GM12801 (cell line): ENCODE results near the gene ANKRD10.

ENCODE experiments used
- TF ChIP-seq, protein P1 (sequence below): IDR thresholded peaks from one replicate; pipeline ENCODE4 v1.5.1; 2011; ENCODE audit warnings: control low read depth; ENCODE audit not compliant: insufficient read length; ENCODE audit errors: extremely low read depth

ANKRD10 gene

DNA sequence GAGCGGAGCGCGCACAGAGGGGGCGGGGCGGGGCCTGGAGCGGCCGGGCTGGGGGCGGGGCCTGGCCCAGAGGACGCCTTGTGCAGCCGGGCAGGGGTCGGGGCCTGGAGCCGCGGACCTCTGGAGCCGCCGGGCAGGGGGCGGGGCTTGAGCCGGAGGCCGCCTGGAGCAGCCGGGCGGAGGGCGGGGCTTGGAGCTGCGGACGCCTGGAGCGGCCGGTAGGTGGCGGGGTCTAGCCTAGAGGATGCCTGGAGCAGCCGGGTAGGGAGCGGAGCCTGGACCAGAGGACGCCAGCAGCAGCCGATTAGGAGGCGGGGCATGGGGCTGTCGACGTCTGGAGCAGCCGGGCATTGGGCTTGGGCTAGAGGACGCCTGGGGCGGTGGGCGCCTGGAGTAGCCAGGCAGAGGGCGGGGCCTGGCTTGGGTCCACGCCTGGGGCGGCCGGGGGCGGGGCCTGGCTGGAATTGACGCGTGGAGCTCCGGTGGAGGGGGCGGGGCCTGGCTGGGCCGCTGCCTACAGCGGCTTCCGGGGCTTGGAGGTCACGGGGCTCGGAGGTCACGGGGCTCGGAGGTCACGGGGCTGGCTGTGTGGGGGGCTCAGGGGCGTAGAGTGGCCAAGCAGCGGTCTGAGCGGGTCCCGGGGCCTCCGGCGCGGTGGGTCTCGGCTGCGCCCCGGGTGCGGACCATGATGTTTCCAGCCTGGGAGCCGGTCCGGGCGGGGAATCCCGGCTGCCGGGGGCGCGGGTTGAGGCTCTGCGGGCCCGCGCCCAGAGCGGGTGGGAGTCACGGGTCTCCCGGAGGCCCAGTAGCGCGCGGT is at the start of gene ANKRD10:
Gene ANKRD10, minus strand, starts transcription at position 13 of the 817 bp plus-strand sequence. CDS start 135 bp downstream, outside the sequence.
- TF ChIP-seq, protein P1, sequence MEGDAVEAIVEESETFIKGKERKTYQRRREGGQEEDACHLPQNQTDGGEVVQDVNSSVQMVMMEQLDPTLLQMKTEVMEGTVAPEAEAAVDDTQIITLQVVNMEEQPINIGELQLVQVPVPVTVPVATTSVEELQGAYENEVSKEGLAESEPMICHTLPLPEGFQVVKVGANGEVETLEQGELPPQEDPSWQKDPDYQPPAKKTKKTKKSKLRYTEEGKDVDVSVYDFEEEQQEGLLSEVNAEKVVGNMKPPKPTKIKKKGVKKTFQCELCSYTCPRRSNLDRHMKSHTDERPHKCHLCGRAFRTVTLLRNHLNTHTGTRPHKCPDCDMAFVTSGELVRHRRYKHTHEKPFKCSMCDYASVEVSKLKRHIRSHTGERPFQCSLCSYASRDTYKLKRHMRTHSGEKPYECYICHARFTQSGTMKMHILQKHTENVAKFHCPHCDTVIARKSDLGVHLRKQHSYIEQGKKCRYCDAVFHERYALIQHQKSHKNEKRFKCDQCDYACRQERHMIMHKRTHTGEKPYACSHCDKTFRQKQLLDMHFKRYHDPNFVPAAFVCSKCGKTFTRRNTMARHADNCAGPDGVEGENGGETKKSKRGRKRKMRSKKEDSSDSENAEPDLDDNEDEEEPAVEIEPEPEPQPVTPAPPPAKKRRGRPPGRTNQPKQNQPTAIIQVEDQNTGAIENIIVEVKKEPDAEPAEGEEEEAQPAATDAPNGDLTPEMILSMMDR: no peak

DNA sequence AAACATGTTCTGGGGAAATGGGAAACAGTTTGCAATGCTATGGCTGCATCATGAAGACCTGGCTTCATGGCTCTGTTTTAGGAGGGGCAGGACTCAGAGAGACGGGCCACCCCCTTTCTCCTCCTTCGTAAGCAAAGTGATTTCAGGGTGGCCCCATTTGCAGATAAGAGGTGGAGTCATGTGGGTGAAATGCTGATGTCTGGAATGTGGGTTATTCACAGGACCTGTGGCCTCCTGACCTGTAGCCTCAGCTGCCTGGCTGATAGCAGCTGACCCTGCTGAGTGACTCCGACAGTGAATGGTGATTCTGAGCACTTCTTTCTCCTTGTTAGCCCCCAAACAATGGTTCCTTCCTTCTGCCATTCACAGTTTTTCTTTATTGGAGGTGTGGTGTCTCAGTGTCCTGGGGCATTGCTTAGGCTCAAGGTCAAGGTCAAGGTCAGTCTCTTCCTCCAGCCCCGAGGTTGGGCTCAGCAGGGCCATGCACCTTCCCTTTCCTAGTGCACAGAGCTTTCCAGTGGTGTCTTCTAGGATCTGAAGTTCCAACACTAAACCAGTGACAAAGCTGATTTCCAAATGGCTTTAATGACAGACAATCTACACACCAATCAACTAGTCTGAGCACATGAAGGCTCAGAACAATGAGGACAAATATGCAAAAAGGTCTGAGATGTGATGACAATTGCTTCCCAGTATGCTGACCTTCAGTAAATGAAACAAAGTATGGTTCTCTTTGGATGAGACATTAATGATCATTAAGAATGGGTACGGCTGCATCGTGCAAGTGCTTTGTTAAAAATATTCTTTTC is 49.6 kb upstream of the ANKRD10 start:
- TF ChIP-seq, protein P1: no peak

DNA sequence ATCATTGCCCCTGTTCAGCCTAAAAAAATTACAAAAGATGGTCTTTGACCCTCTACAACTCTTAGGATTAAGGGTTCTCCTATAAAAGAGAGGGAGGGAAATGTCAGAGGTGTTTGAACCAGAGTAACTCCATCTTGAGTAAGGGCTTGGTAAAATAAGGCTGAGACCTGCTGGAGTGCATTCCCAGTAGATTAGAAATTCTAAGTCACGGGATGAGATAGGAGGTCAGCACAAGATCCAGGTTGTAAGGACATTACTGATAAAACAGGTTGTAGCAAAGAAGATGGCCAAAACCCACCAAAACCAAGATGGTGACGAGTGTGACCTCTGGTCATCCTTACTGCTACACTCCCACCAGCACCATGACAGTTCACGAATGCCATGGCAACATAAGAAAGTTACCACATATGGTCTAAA is 48.7 kb upstream of the ANKRD10 start:
- TF ChIP-seq, protein P1: no peak

DNA sequence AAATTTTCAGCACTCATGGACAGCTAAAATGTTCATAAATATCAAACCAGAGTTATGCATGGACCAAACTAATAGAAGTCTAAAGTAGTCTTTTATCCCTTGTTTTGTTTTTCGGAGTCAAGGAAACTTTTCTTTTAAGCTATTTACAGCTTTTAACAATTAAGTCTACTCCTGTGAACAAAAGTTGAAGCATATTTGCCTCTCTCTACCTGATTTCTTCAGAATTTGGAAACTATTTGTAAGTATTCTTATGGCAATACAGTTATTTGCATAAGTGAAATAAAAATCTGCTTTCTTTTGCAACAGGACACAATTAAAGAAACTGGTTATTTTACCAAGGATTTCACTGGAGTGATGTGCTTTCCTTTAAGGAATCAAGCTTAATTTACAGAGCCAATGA is 47.1 kb upstream of the ANKRD10 start:
- TF ChIP-seq, protein P1: no peak

DNA sequence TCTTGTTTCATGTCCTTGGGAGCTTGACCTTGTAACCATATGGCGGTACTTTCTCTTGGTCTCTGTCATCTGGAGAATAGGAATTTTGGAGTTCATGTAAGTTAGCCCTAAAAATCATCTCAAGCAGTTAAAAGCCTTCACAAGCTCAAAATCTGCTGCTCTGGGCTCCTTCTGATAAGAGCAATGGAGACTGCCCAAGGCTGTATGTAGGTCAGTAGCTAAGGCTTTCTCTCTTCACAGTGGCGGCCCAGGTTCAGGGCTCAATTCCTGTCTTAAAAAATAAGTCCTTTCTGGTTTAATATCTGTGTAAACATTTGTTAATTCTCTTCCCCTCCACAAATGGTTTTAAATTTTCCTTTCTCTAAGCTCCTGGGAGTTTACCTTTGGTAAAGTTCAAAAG is 45.3 kb upstream of the ANKRD10 start:
- TF ChIP-seq, protein P1: no peak

DNA sequence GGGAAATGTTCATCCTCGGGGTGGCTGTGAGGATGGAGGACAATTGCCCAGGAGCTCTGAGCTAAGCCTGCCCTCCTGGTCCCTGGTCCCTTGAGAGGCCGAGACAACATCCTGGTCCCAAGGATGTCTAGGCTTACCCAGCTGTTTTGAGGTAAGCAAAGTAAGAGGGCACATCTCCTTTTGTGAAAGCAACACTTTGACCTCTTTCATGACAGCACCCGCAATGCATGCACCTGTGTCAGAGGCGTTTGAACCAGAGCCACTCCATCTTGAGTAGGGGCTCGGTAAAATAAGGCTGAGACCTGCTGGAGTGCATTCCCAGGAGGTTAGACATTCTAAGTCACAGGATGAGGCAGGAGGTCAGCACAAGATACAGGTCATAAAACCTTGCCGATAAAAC is 43.1 kb upstream of the ANKRD10 start:
- TF ChIP-seq, protein P1: no peak

DNA sequence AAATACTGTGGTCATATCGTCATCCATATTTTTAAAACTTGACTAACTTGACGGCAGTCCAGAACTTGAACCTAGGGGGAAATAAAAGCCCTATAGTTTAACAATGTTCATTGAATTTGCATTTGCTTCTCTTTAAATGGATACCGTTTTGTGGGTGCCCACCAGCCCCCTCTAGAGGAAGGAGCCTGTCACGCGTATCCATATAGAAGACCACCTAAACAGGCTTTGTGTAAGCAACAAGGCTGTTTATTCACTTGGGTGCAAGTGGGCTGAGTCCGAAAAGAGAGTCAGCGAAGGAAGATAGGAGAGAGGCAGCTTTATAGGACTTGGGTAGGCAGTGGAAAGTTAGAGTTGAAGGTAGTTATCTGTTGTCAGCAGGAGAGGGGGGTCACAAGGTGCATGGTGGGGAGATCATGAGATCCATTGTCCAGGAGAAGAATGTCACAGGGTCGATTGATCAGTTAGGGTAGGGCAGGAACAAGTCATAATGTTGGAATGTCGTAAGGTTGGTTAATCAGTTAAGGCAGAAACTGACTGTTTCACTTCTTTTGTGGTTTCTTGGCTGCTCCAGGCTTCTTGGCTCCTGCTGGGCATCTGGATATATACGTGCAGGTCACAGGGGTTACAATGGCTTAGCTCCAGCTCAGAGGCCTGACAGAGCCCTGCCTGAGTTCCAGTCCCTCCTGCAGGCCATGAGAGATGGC is 42.5 kb upstream of the ANKRD10 start:
- TF ChIP-seq, protein P1: no peak
